Measurements from ENCODE around the gene NUBP2.
"Not testable (repeated sequence)": the region's sequence is repeated elsewhere in the genome, so short reads cannot be mapped to it uniquely, and the experiment has no call there.

Gene NUBP2

GRCh38 chr16:1794908-1795666 is 12.3 kb downstream of the NUBP2 start:
- no peak for DNase-seq (ENCODE audit: extremely low read depth in 1 of 2, low read depth in 1 of 2)

- DNase-seq (ENCODE audit: extremely low read depth in 1 of 2, low read depth in 1 of 2) = not testable (repeated sequence)
Measured at GRCh38 chr16:1799263-1799662, 16.5 kb downstream of the NUBP2 start.

GRCh38 chr16:1800701-1801100 is 17.9 kb downstream of the NUBP2 start:
- DNase-seq (ENCODE audit: extremely low read depth in 1 of 2, low read depth in 1 of 2) = no peak

GRCh38 chr16:1807626-1808025 is 24.9 kb downstream of the NUBP2 start:
- DNase-seq (ENCODE audit: extremely low read depth in 1 of 2, low read depth in 1 of 2) = no peak

- no peak for DNase-seq (ENCODE audit: extremely low read depth in 1 of 2, low read depth in 1 of 2)
Measured at GRCh38 chr16:1808691-1809090, 25.9 kb downstream of the NUBP2 start.

- no peak for DNase-seq (ENCODE audit: extremely low read depth in 1 of 2, low read depth in 1 of 2)
Measured at GRCh38 chr16:1809281-1809801, 26.6 kb downstream of the NUBP2 start.

- DNase-seq (ENCODE audit: extremely low read depth in 1 of 2, low read depth in 1 of 2) = no peak
Measured at GRCh38 chr16:1810106-1810505, 27.3 kb downstream of the NUBP2 start.

- DNase-seq (ENCODE audit: extremely low read depth in 1 of 2, low read depth in 1 of 2) = no peak
Measured at GRCh38 chr16:1810536-1810935, 27.8 kb downstream of the NUBP2 start.

GRCh38 chr16:1812732-1813163 is 30.0 kb downstream of the NUBP2 start:
- peak in 1 of 2 donors; percentile 52 for DNase-seq (ENCODE audit: extremely low read depth in 1 of 2, low read depth in 1 of 2)

GRCh38 chr16:1815461-1815860 is 32.7 kb downstream of the NUBP2 start:
- DNase-seq (ENCODE audit: extremely low read depth in 1 of 2, low read depth in 1 of 2) = no peak

- DNase-seq (ENCODE audit: extremely low read depth in 1 of 2, low read depth in 1 of 2) = no peak
Measured at GRCh38 chr16:1816396-1817275, 33.9 kb downstream of the NUBP2 start.

- no peak for DNase-seq (ENCODE audit: extremely low read depth in 1 of 2, low read depth in 1 of 2)
Measured at GRCh38 chr16:1817276-1817589, 34.5 kb downstream of the NUBP2 start.

GRCh38 chr16:1817716-1818115 is 35.0 kb downstream of the NUBP2 start:
- DNase-seq (ENCODE audit: extremely low read depth in 1 of 2, low read depth in 1 of 2) = no peak

- DNase-seq (ENCODE audit: extremely low read depth in 1 of 2, low read depth in 1 of 2) = no peak
Measured at GRCh38 chr16:1818204-1818872, 35.6 kb downstream of the NUBP2 start.

- no peak for DNase-seq (ENCODE audit: extremely low read depth in 1 of 2, low read depth in 1 of 2)
Measured at GRCh38 chr16:1818873-1819525, 36.2 kb downstream of the NUBP2 start.

GRCh38 chr16:1819611-1820010 is 36.9 kb downstream of the NUBP2 start:
- DNase-seq (ENCODE audit: extremely low read depth in 1 of 2, low read depth in 1 of 2) = no peak

GRCh38 chr16:1820096-1820945 is 37.6 kb downstream of the NUBP2 start:
- no peak for DNase-seq (ENCODE audit: extremely low read depth in 1 of 2, low read depth in 1 of 2)

GRCh38 chr16:1820946-1821290 is 38.2 kb downstream of the NUBP2 start:
- no peak for DNase-seq (ENCODE audit: extremely low read depth in 1 of 2, low read depth in 1 of 2)

- DNase-seq (ENCODE audit: extremely low read depth in 1 of 2, low read depth in 1 of 2) = no peak
Measured at GRCh38 chr16:1821861-1822611, 39.3 kb downstream of the NUBP2 start.

Data from stimulated activated CD8-positive, alpha-beta memory T cell treated with anti-CD3 and anti-CD28 coated beads, Interleukin-7, amount 100 ng/mL, for 48 hours (primary cell).